A549 (cell line): Measurements from ENCODE around the gene DYNLT4.

Source experiments
- ATOH8 ChIP-seq: fragments of 250-450 bp; sonication (Bioruptor Pico); IDR thresholded peaks from 2 replicates; pipeline ENCODE4 v1.5.0; 2020; ENCODE audit warnings: low read depth, mild to moderate bottlenecking, moderate library complexity
- CTCF ChIP-seq: fragments of >200 bp; sonication (Bioruptor Twin); formaldehyde crosslinking; IDR thresholded peaks from 3 replicates; pipeline ENCODE4 v1.5.1; 2016
- EP300 ChIP-seq, 2 experiments: fragments of >200 bp; sonication (Bioruptor Twin); formaldehyde crosslinking; IDR thresholded peaks; 2 replicates in 1 of 2; 3 replicates in 1 of 2; pipeline ENCODE4 v1.6.1; 2016 to 2017
- ESRRA ChIP-seq: fragments of 150-350 bp; IDR thresholded peaks from 2 replicates; pipeline ENCODE4 v1.6.1; 2014; ENCODE audit warnings: mild to moderate bottlenecking, low read length, borderline replicate concordance
- FOSL2 ChIP-seq, 2 experiments: fragments of 450-650 bp in 1 of 2; fragments of >200 bp in 1 of 2; sonication (Bioruptor Twin) in 1 of 2; formaldehyde crosslinking; IDR thresholded peaks; 2 replicates each; pipeline versions ENCODE4 v1.5.0 to v1.6.1; 2016 to 2020; ENCODE audit warnings: mild to moderate bottlenecking in 1 of 2, moderate library complexity in 1 of 2
- HDAC2 ChIP-seq: fragments of 200-600 bp; sonication (generic); IDR thresholded peaks from 2 replicates; pipeline ENCODE4 v1.6.1; 2016
- JUNB ChIP-seq: fragments of >200 bp; sonication (Bioruptor Twin); formaldehyde crosslinking; IDR thresholded peaks from 2 replicates; pipeline ENCODE4 v1.6.1; 2016
- MAX ChIP-seq: IDR thresholded peaks from 2 replicates; pipeline ENCODE4 v1.6.1; 2012
- MAZ ChIP-seq: fragments of 150-350 bp; IDR thresholded peaks from 2 replicates; pipeline ENCODE4 v1.6.1; 2014; ENCODE audit warnings: antibody characterized with exemption, low read depth, low read length, borderline replicate concordance
- POLR2A ChIP-seq: IDR thresholded peaks from 2 replicates; pipeline ENCODE4 v1.6.1; 2012; ENCODE audit warnings: mild to moderate bottlenecking, low read length
- RAD21 ChIP-seq, 2 experiments: fragments of >200 bp in 1 of 2; sonication (Bioruptor Twin) in 1 of 2; formaldehyde crosslinking in 1 of 2; IDR thresholded peaks in 1 of 2; conservative IDR thresholded peaks in 1 of 2; 2 replicates in 1 of 2; 3 replicates in 1 of 2; pipeline ENCODE4 v1.6.1; 2012 to 2018; ENCODE audit warnings: inconsistent platforms in 1 of 2
- REST ChIP-seq: fragments of 200-600 bp; sonication (generic); IDR thresholded peaks from 2 replicates; pipeline ENCODE4 v1.6.1; 2016; ENCODE audit warnings: antibody characterized with exemption, mild to moderate bottlenecking, moderate library complexity
- SMC3 ChIP-seq: fragments of >200 bp; sonication (Bioruptor Twin); formaldehyde crosslinking; IDR thresholded peaks from 3 replicates; pipeline ENCODE4 v1.6.1; 2018; ENCODE audit warnings: inconsistent platforms
- ZSCAN20 ChIP-seq: fragments of 250-450 bp; sonication (Bioruptor Pico); IDR thresholded peaks from 2 replicates; pipeline ENCODE4 v1.8.0; 2022; ENCODE audit warnings: mild to moderate bottlenecking, moderate library complexity

GRCh38 chr1:44780583-44781121 is 26.5 kb downstream of the DYNLT4 start:
- TF ChIP-seq CTCF (no peak), SMC3 (no peak), MAX (no peak), ZSCAN20 (no peak), POLR2A (no peak), REST (no peak), HDAC2 (no peak), JUNB (no peak), FOSL2 (IDR thresholded peaks at IDR 0.05) (no peak), FOSL2 (CRISPR knock-in tag; IDR thresholded peaks at IDR 0.05) (no peak), ESRRA (no peak), EP300 (IDR thresholded peaks at IDR 0.05) (no peak), MAZ (no peak), RAD21 (conservative IDR thresholded peaks at IDR 0.05 in 1 of 2, IDR thresholded peaks at IDR 0.05 in 1 of 2) (no peak), ATOH8 (no peak)
